Measurements from ENCODE around the gene ABT1.
"Not testable (repeated sequence)": the region's sequence is repeated elsewhere in the genome, so short reads cannot be mapped to it uniquely, and the experiment has no call there.

DNA sequence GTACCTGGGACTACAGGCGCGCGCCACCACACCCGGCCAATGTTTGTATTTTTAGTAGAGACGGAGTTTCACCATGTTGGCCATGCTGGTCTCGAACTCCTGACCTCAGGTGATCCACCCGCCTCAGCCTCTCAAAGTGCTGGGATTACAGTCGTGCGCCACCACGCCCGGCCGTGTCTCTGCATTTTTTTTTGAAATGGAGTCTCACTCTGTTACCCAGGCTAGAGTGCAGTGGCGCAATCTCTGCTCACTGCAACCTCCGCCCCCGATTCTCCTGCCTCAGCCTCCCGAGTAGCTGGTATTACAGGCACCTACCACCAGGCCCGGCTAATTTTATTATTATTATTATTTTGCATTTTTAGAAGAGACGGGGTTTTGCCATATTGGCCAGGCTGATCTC is 49.4 kb upstream of the ABT1 start:
- TF ChIP-seq, protein P1, sequence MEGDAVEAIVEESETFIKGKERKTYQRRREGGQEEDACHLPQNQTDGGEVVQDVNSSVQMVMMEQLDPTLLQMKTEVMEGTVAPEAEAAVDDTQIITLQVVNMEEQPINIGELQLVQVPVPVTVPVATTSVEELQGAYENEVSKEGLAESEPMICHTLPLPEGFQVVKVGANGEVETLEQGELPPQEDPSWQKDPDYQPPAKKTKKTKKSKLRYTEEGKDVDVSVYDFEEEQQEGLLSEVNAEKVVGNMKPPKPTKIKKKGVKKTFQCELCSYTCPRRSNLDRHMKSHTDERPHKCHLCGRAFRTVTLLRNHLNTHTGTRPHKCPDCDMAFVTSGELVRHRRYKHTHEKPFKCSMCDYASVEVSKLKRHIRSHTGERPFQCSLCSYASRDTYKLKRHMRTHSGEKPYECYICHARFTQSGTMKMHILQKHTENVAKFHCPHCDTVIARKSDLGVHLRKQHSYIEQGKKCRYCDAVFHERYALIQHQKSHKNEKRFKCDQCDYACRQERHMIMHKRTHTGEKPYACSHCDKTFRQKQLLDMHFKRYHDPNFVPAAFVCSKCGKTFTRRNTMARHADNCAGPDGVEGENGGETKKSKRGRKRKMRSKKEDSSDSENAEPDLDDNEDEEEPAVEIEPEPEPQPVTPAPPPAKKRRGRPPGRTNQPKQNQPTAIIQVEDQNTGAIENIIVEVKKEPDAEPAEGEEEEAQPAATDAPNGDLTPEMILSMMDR (IDR thresholded peaks at IDR 0.05) = not testable (repeated sequence)
- TF ChIP-seq POLR2A (IDR thresholded peaks at IDR 0.05; ENCODE audit: low read depth) = not testable (repeated sequence)
